ENCODE results near the gene RPS18.
A peak's percentile ranks its signal among the peaks of the same experiment; 100 is the strongest.

- no peak for TF ChIP-seq ZBTB33 (CRISPR knock-in tag; IDR thresholded peaks at IDR 0.05)
- TF ChIP-seq KLF6 (CRISPR knock-in tag; IDR thresholded peaks at IDR 0.05; ENCODE audit: borderline replicate concordance) = no peak
- no peak for TF ChIP-seq CTCF (IDR thresholded peaks at IDR 0.05 in 2 of 3, conservative IDR thresholded peaks at IDR 0.05 in 1 of 3; ENCODE audit: insufficient read depth in 2 of 3, low read depth in 1 of 3, low read length in 3 of 3)
- TF ChIP-seq EP300 (IDR thresholded peaks at IDR 0.05; ENCODE audit: low read length) = no peak
- peak in 1 of 2 experiments; percentile 33; a peak in 2 of 4 replicates for TF ChIP-seq NRF1 (conservative IDR thresholded peaks at IDR 0.05 in 1 of 2, IDR thresholded peaks at IDR 0.05 in 1 of 2)
- no peak for TF ChIP-seq NR2C2 (CRISPR knock-in tag; IDR thresholded peaks at IDR 0.05)
- no peak for TF ChIP-seq NR2C2 (tag; IDR thresholded peaks at IDR 0.05)
- no peak for TF ChIP-seq CEBPB (tag; IDR thresholded peaks at IDR 0.05)
- TF ChIP-seq RBBP5 (IDR thresholded peaks at IDR 0.05; ENCODE audit: borderline replicate concordance, insufficient read depth, low read length, poor library complexity, severe bottlenecking) = no peak
- no peak for TF ChIP-seq BRF2 (IDR thresholded peaks at IDR 0.05; ENCODE audit: borderline replicate concordance, insufficient read depth, insufficient read length)
- TF ChIP-seq CCAR2 (IDR thresholded peaks at IDR 0.05; ENCODE audit: low read depth, low read length) = no peak
- no peak for TF ChIP-seq SMC3 (conservative IDR thresholded peaks at IDR 0.05; ENCODE audit: insufficient read depth, low read depth, low read length)
- TF ChIP-seq TSHZ1 (CRISPR knock-in tag; IDR thresholded peaks at IDR 0.05) = no peak
Observed at GRCh38 chr6:33313105-33313708, 41.3 kb downstream of the RPS18 start.

Data from K562 (cell line).